ENCODE data around the gene MAD2L1.
"Not testable (repeated sequence)": the region's sequence is repeated elsewhere in the genome, so short reads cannot be mapped to it uniquely, and the experiment has no call there.

Gene MAD2L1

GRCh38 chr4:120070196-120070595, 3.5 kb upstream of the MAD2L1 start:
- DNase-seq = no peak
- no peak overlapping the region for H3K4me2 ChIP-seq (ENCODE audit: low read depth, low read length)

GRCh38 chr4:120065974-120066516, 603 bp downstream of the MAD2L1 start:
- peak overlapping the region; percentile 98 for H3K4me3 ChIP-seq (ENCODE audit: low read length)
- no peaks in the 10 kb centered on the region for H3K9me3 ChIP-seq (replicated peaks; ENCODE audit: insufficient read depth, low read length)
- TF ChIP-seq EZH2 (optimal IDR thresholded peaks at IDR 0.05; ENCODE audit: low read depth, low read length) (no peak), EZH2phosphoT487 (IDR thresholded peaks at IDR 0.05; ENCODE audit: low read length) (no peak), CTCF (IDR thresholded peaks at IDR 0.05; ENCODE audit: low read length) (no peak)
- no peaks in the 10 kb centered on the region for H4K20me1 ChIP-seq (ENCODE audit: insufficient read depth, low read length)
- peaks cover 16% of the 10 kb centered on the region for H3K4me1 ChIP-seq (ENCODE audit: low read length)
- H3K27me3 ChIP-seq (replicated peaks; ENCODE audit: insufficient read depth, low read length) = no peaks in the 10 kb centered on the region
- peak overlapping the region; percentile 94 for H3K4me2 ChIP-seq (ENCODE audit: low read depth, low read length)
- H3K9me2 ChIP-seq (replicated peaks; ENCODE audit: insufficient read depth, low read length) = no peaks in the 10 kb centered on the region
- peak overlapping the region; percentile 94 for H3K9ac ChIP-seq (ENCODE audit: low read length)
- peaks cover 72% of the 10 kb centered on the region for H3K79me2 ChIP-seq (ENCODE audit: low read length)
- peaks cover 6% of the 10 kb centered on the region for H3K36me3 ChIP-seq (replicated peaks; ENCODE audit: insufficient read depth, low read length)
- DNase-seq = peak; percentile 73
- H3K27ac ChIP-seq (ENCODE audit: low read length) = peak overlapping the region; percentile 92
- H3F3A ChIP-seq (ENCODE audit: insufficient read depth, low read length) = peaks cover 22% of the 10 kb centered on the region
- H2AFZ ChIP-seq (ENCODE audit: low read length) = peak overlapping the region; percentile 79

More at GRCh38 chr4:120070196-120070595, 3.5 kb upstream of the MAD2L1 start:
- TF ChIP-seq CTCF (IDR thresholded peaks at IDR 0.05; ENCODE audit: low read length) = no peak
- TF ChIP-seq EZH2 (optimal IDR thresholded peaks at IDR 0.05; ENCODE audit: low read depth, low read length) = no peak
- no peak for TF ChIP-seq EZH2phosphoT487 (IDR thresholded peaks at IDR 0.05; ENCODE audit: low read length)
- Histone ChIP-seq H2AFZ (ENCODE audit: low read length) (no peak overlapping the region), H3K36me3 (replicated peaks; ENCODE audit: insufficient read depth, low read length) (no peaks in the 10 kb centered on the region), H3K27ac (ENCODE audit: low read length) (no peak overlapping the region), H3K4me1 (ENCODE audit: low read length) (peaks cover 9% of the 10 kb centered on the region; the same call in 1 of the 2 replicates), H4K20me1 (ENCODE audit: insufficient read depth, low read length) (no peaks in the 10 kb centered on the region), H3K9me2 (replicated peaks; ENCODE audit: insufficient read depth, low read length) (no peaks in the 10 kb centered on the region), H3K4me3 (ENCODE audit: low read length) (no peak overlapping the region), H3K79me2 (ENCODE audit: low read length) (peaks cover 34% of the 10 kb centered on the region), H3K27me3 (replicated peaks; ENCODE audit: insufficient read depth, low read length) (no peaks in the 10 kb centered on the region), H3F3A (ENCODE audit: insufficient read depth, low read length) (peaks cover 22% of the 10 kb centered on the region), H3K9me3 (replicated peaks; ENCODE audit: insufficient read depth, low read length) (no peaks in the 10 kb centered on the region), H3K9ac (ENCODE audit: low read length) (no peak overlapping the region)

GRCh38 chr4:120064887-120065286, 1.8 kb downstream of the MAD2L1 start:
- no peaks in the 10 kb centered on the region for H3K27me3 ChIP-seq (replicated peaks; ENCODE audit: insufficient read depth, low read length)
- H3K36me3 ChIP-seq (replicated peaks; ENCODE audit: insufficient read depth, low read length) = peaks cover 14% of the 10 kb centered on the region
- peaks cover 16% of the 10 kb centered on the region for H3K4me1 ChIP-seq (ENCODE audit: low read length)
- H3K9ac ChIP-seq (ENCODE audit: low read length) = peak overlapping the region; percentile 94; the same call in 1 of the 2 replicates
- H3F3A ChIP-seq (ENCODE audit: insufficient read depth, low read length) = peaks cover 22% of the 10 kb centered on the region
- H3K4me3 ChIP-seq (ENCODE audit: low read length) = peak overlapping the region; percentile 98; the same call in 1 of the 2 replicates
- H3K79me2 ChIP-seq (ENCODE audit: low read length) = peaks cover 84% of the 10 kb centered on the region
- no peaks in the 10 kb centered on the region for H3K9me2 ChIP-seq (replicated peaks; ENCODE audit: insufficient read depth, low read length)
- no peaks in the 10 kb centered on the region for H3K9me3 ChIP-seq (replicated peaks; ENCODE audit: insufficient read depth, low read length)
- DNase-seq = no peak
- H2AFZ ChIP-seq (ENCODE audit: low read length) = no peak overlapping the region
- H3K27ac ChIP-seq (ENCODE audit: low read length) = no peak overlapping the region
- no peak for TF ChIP-seq EZH2 (optimal IDR thresholded peaks at IDR 0.05; ENCODE audit: low read depth, low read length)
- TF ChIP-seq CTCF (IDR thresholded peaks at IDR 0.05; ENCODE audit: low read length) = no peak
- no peak for TF ChIP-seq EZH2phosphoT487 (IDR thresholded peaks at IDR 0.05; ENCODE audit: low read length)
- no peaks in the 10 kb centered on the region for H4K20me1 ChIP-seq (ENCODE audit: insufficient read depth, low read length)
- H3K4me2 ChIP-seq (ENCODE audit: low read depth, low read length) = peak overlapping the region; percentile 94

GRCh38 chr4:120063711-120064110, 2.9 kb downstream of the MAD2L1 start:
- H4K20me1 ChIP-seq (ENCODE audit: insufficient read depth, low read length); H3K9ac ChIP-seq (ENCODE audit: low read length); H3K4me2 ChIP-seq (ENCODE audit: low read depth, low read length); H3K4me3 ChIP-seq (ENCODE audit: low read length); H3K27ac ChIP-seq (ENCODE audit: low read length); H3K9me3 ChIP-seq (replicated peaks; ENCODE audit: insufficient read depth, low read length); H2AFZ ChIP-seq (ENCODE audit: low read length); H3K9me2 ChIP-seq (replicated peaks; ENCODE audit: insufficient read depth, low read length); DNase-seq; H3K27me3 ChIP-seq (replicated peaks; ENCODE audit: insufficient read depth, low read length): not testable (repeated sequence)
- Histone ChIP-seq H3K36me3 (replicated peaks; ENCODE audit: insufficient read depth, low read length) (peaks cover 14% of the 10 kb centered on the region), H3K79me2 (ENCODE audit: low read length) (peaks cover 86% of the 10 kb centered on the region), H3K4me1 (ENCODE audit: low read length) (peaks cover 16% of the 10 kb centered on the region), H3F3A (ENCODE audit: insufficient read depth, low read length) (peaks cover 22% of the 10 kb centered on the region)

Measured in MM.1S (cell line).